Measurements from ENCODE around the gene HPGDS. TPM values are rescaled to one million over a fixed set of nuclear protein-coding genes. Genes with fewer than 3 reads are reported as not detected.

HPGDS gene
- total and polyA plus RNA-seq, 8 donors = 2.8 to 6.7 (median 4.6) TPM

DNA sequence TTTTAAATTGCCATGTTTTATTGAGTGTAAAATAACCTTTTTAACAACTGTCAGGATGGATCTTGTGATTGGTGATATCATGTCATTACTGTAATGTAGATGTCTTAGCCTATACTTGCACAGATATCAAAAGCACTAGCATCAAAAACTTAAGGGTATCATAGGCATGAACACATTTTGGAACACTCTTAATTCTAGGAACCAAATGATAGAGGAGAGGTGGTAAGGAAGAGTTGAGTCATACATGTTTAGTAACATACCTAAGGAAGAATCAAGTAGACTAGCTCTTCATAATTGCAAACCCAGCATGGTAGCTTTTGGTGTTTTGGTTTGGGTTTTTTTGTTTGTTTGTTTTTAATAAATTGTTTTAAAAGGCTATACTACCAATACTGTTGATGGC is 91.5 kb downstream of the HPGDS start:
- ATAC-seq = no peak
- peaks cover 0 to 36% of the 10 kb centered on the region in 2 donors for H3K36me3 ChIP-seq

More for the DNA sequence above, 91.5 kb downstream of the HPGDS start:
- no peaks in the 10 kb centered on the region for H3K27me3 ChIP-seq
- no peak for DNase-seq
- TF ChIP-seq, protein P1, sequence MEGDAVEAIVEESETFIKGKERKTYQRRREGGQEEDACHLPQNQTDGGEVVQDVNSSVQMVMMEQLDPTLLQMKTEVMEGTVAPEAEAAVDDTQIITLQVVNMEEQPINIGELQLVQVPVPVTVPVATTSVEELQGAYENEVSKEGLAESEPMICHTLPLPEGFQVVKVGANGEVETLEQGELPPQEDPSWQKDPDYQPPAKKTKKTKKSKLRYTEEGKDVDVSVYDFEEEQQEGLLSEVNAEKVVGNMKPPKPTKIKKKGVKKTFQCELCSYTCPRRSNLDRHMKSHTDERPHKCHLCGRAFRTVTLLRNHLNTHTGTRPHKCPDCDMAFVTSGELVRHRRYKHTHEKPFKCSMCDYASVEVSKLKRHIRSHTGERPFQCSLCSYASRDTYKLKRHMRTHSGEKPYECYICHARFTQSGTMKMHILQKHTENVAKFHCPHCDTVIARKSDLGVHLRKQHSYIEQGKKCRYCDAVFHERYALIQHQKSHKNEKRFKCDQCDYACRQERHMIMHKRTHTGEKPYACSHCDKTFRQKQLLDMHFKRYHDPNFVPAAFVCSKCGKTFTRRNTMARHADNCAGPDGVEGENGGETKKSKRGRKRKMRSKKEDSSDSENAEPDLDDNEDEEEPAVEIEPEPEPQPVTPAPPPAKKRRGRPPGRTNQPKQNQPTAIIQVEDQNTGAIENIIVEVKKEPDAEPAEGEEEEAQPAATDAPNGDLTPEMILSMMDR (IDR thresholded peaks at IDR 0.05) = no peak
- no peaks in the 10 kb centered on the region for H3K4me1 ChIP-seq
- intact Hi-C loops (cut with DNase I) = no loop called here
- H3K27ac ChIP-seq = no peak overlapping the region
- H3K4me3 ChIP-seq = no peak overlapping the region
- H3K9me3 ChIP-seq = no peaks in the 10 kb centered on the region

Other genes starting within 250 kb of the HPGDS start
- 10 to 100 TPM; 20.9 to 24.4 TPM for gene SMARCAD1, start 135.0 kb downstream of the HPGDS start, total RNA-seq
- 10 to 100 TPM; 55.3 to 65.5 (median 57.2) TPM for gene SMARCAD1, start 135.0 kb downstream of the HPGDS start, polyA plus RNA-seq (ENCODE audit: insufficient read length in 6 of 6)
- 100 to 1,000 TPM in 1 of 2 donors, 10 to 100 TPM in 1; 75.7 to 105 TPM for gene PDLIM5, start 109.1 kb upstream of the HPGDS start, total RNA-seq
- 10 to 100 TPM; 18.3 to 22.1 (median 19.7) TPM for gene PDLIM5, start 109.1 kb upstream of the HPGDS start, polyA plus RNA-seq (ENCODE audit: insufficient read length in 6 of 6)

Measured in left lung (tissue), 10 donors.